ENCODE data around the gene NTM.

Gene NTM

GRCh38 chr11:131756479-131757110 is 386.2 kb downstream of the NTM start:
- no peak for DNase-seq

GRCh38 chr11:131758726-131759125 is 388.3 kb downstream of the NTM start:
- no peak for DNase-seq

GRCh38 chr11:131759140-131759539 is 388.7 kb downstream of the NTM start:
- no peak for DNase-seq

- no peak for DNase-seq
These were observed 390.0 kb downstream of the NTM start for GRCh38 chr11:131760091-131761061.

- no peak for DNase-seq
These were observed 392.1 kb downstream of the NTM start for GRCh38 chr11:131762346-131763110.

- DNase-seq = no peak
These were observed 392.9 kb downstream of the NTM start for GRCh38 chr11:131763193-131763890.

- no peak for DNase-seq
These were observed 393.7 kb downstream of the NTM start for GRCh38 chr11:131764126-131764525.

- no peak for DNase-seq
These were observed 394.2 kb downstream of the NTM start for GRCh38 chr11:131764649-131765048.

GRCh38 chr11:131766637-131767036 is 396.2 kb downstream of the NTM start:
- DNase-seq = no peak

GRCh38 chr11:131767421-131767820 is 397.0 kb downstream of the NTM start:
- DNase-seq = no peak

- DNase-seq = no peak
These were observed 400.4 kb downstream of the NTM start for GRCh38 chr11:131770801-131771200.

GRCh38 chr11:131771471-131771870 is 401.1 kb downstream of the NTM start:
- DNase-seq = no peak

- no peak for DNase-seq
These were observed 403.2 kb downstream of the NTM start for GRCh38 chr11:131773626-131774025.

- no peak for DNase-seq
These were observed 405.8 kb downstream of the NTM start for GRCh38 chr11:131776211-131776610.

- no peak for DNase-seq
These were observed 415.4 kb downstream of the NTM start for GRCh38 chr11:131785801-131786200.

- no peak for DNase-seq
These were observed 416.7 kb downstream of the NTM start for GRCh38 chr11:131787119-131787518.

GRCh38 chr11:131790586-131790985 is 420.2 kb downstream of the NTM start:
- no peak for DNase-seq

GRCh38 chr11:131792243-131792642 is 421.8 kb downstream of the NTM start:
- DNase-seq = no peak

GRCh38 chr11:131796089-131796488 is 425.7 kb downstream of the NTM start:
- no peak for DNase-seq

GRCh38 chr11:131796541-131796940 is 426.1 kb downstream of the NTM start:
- no peak for DNase-seq

GRCh38 chr11:131800452-131800851 is 430.0 kb downstream of the NTM start:
- no peak for DNase-seq

- no peak for DNase-seq
These were observed 432.2 kb downstream of the NTM start for GRCh38 chr11:131802440-131803115.

Data from activated naive CD4-positive, alpha-beta T cell treated with Interleukin-2 at 50 U/mL for 16 hours (primary cell).